Neural cell (in vitro differentiated cells): ENCODE measurements around the gene TXN2.

ENCODE experiments used
- EP300 ChIP-seq: fragments of 450-650 bp; conservative IDR thresholded peaks from 2 replicates; pipeline ENCODE4 v1.6.1; 2014; ENCODE audit warnings: antibody characterized with exemption, mild to moderate bottlenecking, moderate library complexity; ENCODE audit not compliant: poor library complexity, severe bottlenecking
- MXI1 ChIP-seq: fragments of 450-650 bp; conservative IDR thresholded peaks from 2 replicates; pipeline ENCODE4 v1.6.1; 2014; ENCODE audit warnings: antibody characterized with exemption, mild to moderate bottlenecking; ENCODE audit not compliant: poor library complexity, severe bottlenecking
- POLR2AphosphoS5 ChIP-seq: IDR thresholded peaks from 2 replicates; pipeline ENCODE4 v1.6.1; 2012
- TF ChIP-seq, protein P1 (sequence below): fragments of 450-650 bp; IDR thresholded peaks from 2 replicates; pipeline ENCODE4 v1.5.1; 2014; ENCODE audit warnings: antibody characterized with exemption, mild to moderate bottlenecking, moderate library complexity; ENCODE audit not compliant: poor library complexity, severe bottlenecking

DNA sequence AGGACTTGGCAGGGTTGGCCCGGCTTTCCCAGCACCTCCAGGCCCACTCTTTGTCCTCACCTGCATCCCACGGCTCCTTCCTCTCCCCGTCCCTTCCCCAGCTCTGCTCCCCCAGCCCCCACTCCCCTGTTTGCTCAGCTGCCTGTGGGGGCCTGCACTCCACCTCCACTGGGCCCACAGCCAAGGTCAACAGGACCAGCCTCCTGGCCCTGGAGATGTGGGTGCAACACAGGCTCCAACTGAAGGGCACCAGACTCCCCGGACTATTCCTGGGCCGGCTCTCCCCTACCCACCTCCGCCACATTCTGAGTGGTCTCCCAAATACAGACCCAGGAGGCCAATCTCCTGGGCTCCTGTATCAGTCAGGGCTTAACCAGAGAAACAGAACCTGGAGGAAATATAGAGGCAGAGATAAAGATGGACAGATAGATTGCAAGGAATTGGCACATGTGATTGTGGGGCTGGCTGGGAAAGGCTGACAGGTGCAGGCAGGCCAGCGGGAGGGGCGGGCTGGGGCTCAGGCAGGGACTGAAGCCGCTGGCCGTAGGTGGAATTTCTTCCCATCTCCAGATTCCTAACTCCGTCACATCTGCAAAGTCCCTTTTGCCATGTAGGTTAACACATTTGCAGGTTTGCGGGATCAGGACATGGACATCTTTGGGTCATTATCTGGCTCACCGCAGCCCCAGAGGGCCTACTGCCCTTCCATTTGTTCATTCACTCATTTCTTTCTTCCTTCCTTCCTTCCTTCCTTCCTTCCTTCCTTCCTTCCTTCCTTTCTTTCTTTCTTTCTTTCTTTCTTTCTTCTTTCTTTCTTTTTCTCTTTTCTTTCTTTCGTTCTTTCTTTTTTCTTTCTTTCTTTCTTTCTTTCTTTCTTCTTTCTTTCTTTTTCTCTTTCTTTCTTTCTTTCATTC is 47.9 kb downstream of the TXN2 start:
- TF ChIP-seq MXI1 (no peak), EP300 (no peak), POLR2AphosphoS5 (no peak)
- TF ChIP-seq, protein P1, sequence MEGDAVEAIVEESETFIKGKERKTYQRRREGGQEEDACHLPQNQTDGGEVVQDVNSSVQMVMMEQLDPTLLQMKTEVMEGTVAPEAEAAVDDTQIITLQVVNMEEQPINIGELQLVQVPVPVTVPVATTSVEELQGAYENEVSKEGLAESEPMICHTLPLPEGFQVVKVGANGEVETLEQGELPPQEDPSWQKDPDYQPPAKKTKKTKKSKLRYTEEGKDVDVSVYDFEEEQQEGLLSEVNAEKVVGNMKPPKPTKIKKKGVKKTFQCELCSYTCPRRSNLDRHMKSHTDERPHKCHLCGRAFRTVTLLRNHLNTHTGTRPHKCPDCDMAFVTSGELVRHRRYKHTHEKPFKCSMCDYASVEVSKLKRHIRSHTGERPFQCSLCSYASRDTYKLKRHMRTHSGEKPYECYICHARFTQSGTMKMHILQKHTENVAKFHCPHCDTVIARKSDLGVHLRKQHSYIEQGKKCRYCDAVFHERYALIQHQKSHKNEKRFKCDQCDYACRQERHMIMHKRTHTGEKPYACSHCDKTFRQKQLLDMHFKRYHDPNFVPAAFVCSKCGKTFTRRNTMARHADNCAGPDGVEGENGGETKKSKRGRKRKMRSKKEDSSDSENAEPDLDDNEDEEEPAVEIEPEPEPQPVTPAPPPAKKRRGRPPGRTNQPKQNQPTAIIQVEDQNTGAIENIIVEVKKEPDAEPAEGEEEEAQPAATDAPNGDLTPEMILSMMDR, result no peak
